Uterus (tissue), 4 donors: Measurements from ENCODE around the gene LBHD2. TPM values are rescaled to one million over a fixed set of nuclear protein-coding genes. Genes with fewer than 3 reads are reported as not detected.

Source experiments
- DNase-seq, 2 donors: peaks; one replicate each; pipeline ENCODE4 v3.0.0-alpha.2; 2019 to 2020
- H3K27ac ChIP-seq, 2 donors: fragments of 200-600 bp; sonication (generic); 1 replicate in 1 of 2; 2 replicates in 1 of 2; pipeline ENCODE4 v1.5.1; 2016 to 2018
- H3K27me3 ChIP-seq, 2 donors: fragments of 200-600 bp; sonication (generic); one replicate each; pipeline ENCODE4 v1.5.1; 2018 to 2019; ENCODE audit warnings: control low read depth in 1 of 2
- H3K36me3 ChIP-seq, 2 donors: fragments of 200-600 bp; sonication (generic); one replicate each; pipeline ENCODE4 v1.5.1; 2019; ENCODE audit warnings: control low read depth in 1 of 2
- H3K4me1 ChIP-seq, 2 donors: fragments of 200-600 bp; sonication (generic); one replicate each; pipeline ENCODE4 v1.5.1; 2018 to 2019; ENCODE audit warnings: control low read depth in 1 of 2
- H3K4me3 ChIP-seq, 2 donors: fragments of 200-600 bp; sonication (generic); 1 replicate in 1 of 2; 2 replicates in 1 of 2; pipeline ENCODE4 v1.5.1; 2018 to 2019; ENCODE audit warnings: mild to moderate bottlenecking in 1 of 2
- H3K9me3 ChIP-seq, 2 donors: fragments of 200-600 bp; sonication (generic); one replicate each; pipeline ENCODE4 v1.5.1; 2019; ENCODE audit warnings: control low read depth in 1 of 2
- CTCF ChIP-seq, 4 experiments: fragments of 200-600 bp in 2 of 4; fragments of 450-650 bp in 2 of 4; sonication (generic) in 2 of 4; IDR thresholded peaks; one replicate each; pipeline ENCODE4 v1.5.1; 2016 to 2019; ENCODE audit warnings: antibody characterized with exemption in 4 of 4, mild to moderate bottlenecking in 2 of 4, moderate library complexity in 1 of 4
- POLR2A ChIP-seq, 2 donors: fragments of 450-650 bp; IDR thresholded peaks; one replicate each; pipeline ENCODE4 v1.6.1; 2016; ENCODE audit warnings: antibody characterized with exemption in 2 of 2, mild to moderate bottlenecking in 1 of 2, moderate library complexity in 1 of 2
- intact Hi-C: fragments of 100-400 bp; cut with DNase I; formaldehyde crosslinking; loops from one replicate; pipeline ENCODE4 v1.15.1; 2023; ENCODE audit warnings: low total_unique reads
- total RNA-seq, 4 donors: library from RNA; depleted of rRNA in 3 of 4; stranded (reverse); fragments of >200 nt in 3 of 4; gene quantifications; one replicate each; pipeline versions ENCODE4 v1.1.0 to v1.2.4, GENCODE V29; 2014 to 2023
- donor health status: DM: yes; HTN: yes; CAD: no.

LBHD2 gene
- total RNA-seq, 4 donors from 2014 or later, result not detected

- peak overlapping the region; percentile 5 to 20 for H3K4me3 ChIP-seq
- no peaks in the 10 kb centered on the region for H3K9me3 ChIP-seq
- intact Hi-C loops, result no loop called here
- H3K27me3 ChIP-seq, result no peaks in the 10 kb centered on the region
- no peaks in the 10 kb centered on the region for H3K36me3 ChIP-seq
- DNase-seq, result no peak
- no peak for TF ChIP-seq POLR2A (IDR thresholded peaks at IDR 0.05)
- TF ChIP-seq CTCF (IDR thresholded peaks at IDR 0.05), result no peak
- peaks cover 0 to 15% of the 10 kb centered on the region in 2 donors for H3K4me1 ChIP-seq
- H3K27ac ChIP-seq, result peak overlapping the region; percentile 53 to 72
Measured at GRCh38 chr14:103139132-103140025, 55.4 kb downstream of the LBHD2 start.

Other genes starting within 250 kb of the LBHD2 start
- 1 to 10 TPM in 1 of 4 donors, under 1 TPM in 1, not detected in 2; 0.69 to 2.9 TPM for gene AMN, start 161.5 kb upstream of the LBHD2 start, total RNA-seq
- gene CDC42BPB, start 26.7 kb upstream of the LBHD2 start, total RNA-seq, result 100 to 1,000 TPM in 2 of 4 donors, 10 to 100 TPM in 2; 80.6 to 157 (median 118) TPM
- gene EXOC3L4, start 10.5 kb downstream of the LBHD2 start, total RNA-seq, result 1 to 10 TPM in 1 of 4 donors, under 1 TPM in 2, not detected in 1; under 0.01 to 5.6 (median 0.41) TPM
- 10 to 100 TPM; 29.4 to 81.4 (median 60.6) TPM for gene TNFAIP2, start 39.3 kb downstream of the LBHD2 start, total RNA-seq